ENCODE results near the gene CAMKK2. TPM values are rescaled to one million over a fixed set of nuclear protein-coding genes. Genes with fewer than 3 reads are reported as not detected.
"Not testable (repeated sequence)": the region's sequence is repeated elsewhere in the genome, so short reads cannot be mapped to it uniquely, and the experiment has no call there.

CAMKK2 gene
- total RNA-seq, 2 donors from 2014 or later: 22.2 to 25.3 TPM

- Mint-ChIP-seq H3K27ac (no peak overlapping the region), H3K4me3 (no peak overlapping the region), H3K9me3 (no peaks in the 10 kb centered on the region), H3K4me1 (ENCODE audit: low read depth) (peaks cover 6% of the 10 kb centered on the region), H3K27me3 (ENCODE audit: low read depth) (no peaks in the 10 kb centered on the region), H3K36me3 (ENCODE audit: insufficient read depth in 2 of 2) (peaks cover 3 to 6% of the 10 kb centered on the region in 2 donors)
- no peak for DNase-seq
- ATAC-seq (replicated peaks in 1 of 2): no peak
Observed at GRCh38 chr12:121232163-121232562, 64.3 kb downstream of the CAMKK2 start.

DNA sequence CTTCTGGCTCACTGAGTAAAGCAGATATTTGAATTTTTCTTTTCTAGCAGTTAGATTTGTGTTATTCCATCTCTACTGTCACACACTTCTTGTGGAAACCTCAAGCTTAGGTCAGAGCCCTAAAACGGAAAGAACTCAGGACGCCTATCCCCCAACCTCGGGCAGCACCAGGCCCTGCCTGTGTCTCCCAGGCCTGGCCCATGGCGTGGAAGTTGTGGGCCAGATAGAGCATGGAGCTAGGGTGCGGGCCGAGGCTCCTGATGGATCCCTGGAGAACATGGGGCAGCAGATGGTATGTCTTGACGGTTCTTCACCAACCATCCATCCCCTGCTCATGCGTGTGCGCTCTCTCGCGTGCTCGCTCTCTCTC, 66.0 kb downstream of the CAMKK2 start:
- peaks cover 18% of the 10 kb centered on the region for H3K4me1 Mint-ChIP-seq (ENCODE audit: low read depth)
- peak in 1 of 2 donors; percentile 6 for ATAC-seq (replicated peaks in 1 of 2)
- H3K27ac Mint-ChIP-seq: peak overlapping the region; percentile 68
- DNase-seq: no peak
- H3K27me3 Mint-ChIP-seq (ENCODE audit: low read depth): no peaks in the 10 kb centered on the region
- H3K4me3 Mint-ChIP-seq: no peak overlapping the region
- no peaks in the 10 kb centered on the region for H3K9me3 Mint-ChIP-seq
- peaks cover 3 to 8% of the 10 kb centered on the region in 2 donors for H3K36me3 Mint-ChIP-seq (ENCODE audit: insufficient read depth in 2 of 2)

GRCh38 chr12:121229826-121230537, 66.5 kb downstream of the CAMKK2 start:
- DNase-seq (peak; percentile 70), ATAC-seq (replicated peaks in 1 of 2) (peak; percentile 73 to 74)
- not testable (repeated sequence) for H3K4me3 Mint-ChIP-seq; H3K9me3 Mint-ChIP-seq; H3K36me3 Mint-ChIP-seq (ENCODE audit: insufficient read depth in 2 of 2); H3K27me3 Mint-ChIP-seq (ENCODE audit: low read depth)
- peak overlapping the region; percentile 68 for H3K27ac Mint-ChIP-seq
- peaks cover 20% of the 10 kb centered on the region for H3K4me1 Mint-ChIP-seq (ENCODE audit: low read depth)

- Mint-ChIP-seq H3K36me3 (ENCODE audit: insufficient read depth in 2 of 2) (peaks cover 5 to 6% of the 10 kb centered on the region in 2 donors), H3K9me3 (no peaks in the 10 kb centered on the region), H3K4me1 (ENCODE audit: low read depth) (peaks cover 28% of the 10 kb centered on the region), H3K27ac (no peak overlapping the region), H3K4me3 (no peak overlapping the region), H3K27me3 (ENCODE audit: low read depth) (no peaks in the 10 kb centered on the region)
- ATAC-seq (replicated peaks in 1 of 2): no peak
- no peak for DNase-seq
Observed at GRCh38 chr12:121228919-121229665, 67.4 kb downstream of the CAMKK2 start.

DNA sequence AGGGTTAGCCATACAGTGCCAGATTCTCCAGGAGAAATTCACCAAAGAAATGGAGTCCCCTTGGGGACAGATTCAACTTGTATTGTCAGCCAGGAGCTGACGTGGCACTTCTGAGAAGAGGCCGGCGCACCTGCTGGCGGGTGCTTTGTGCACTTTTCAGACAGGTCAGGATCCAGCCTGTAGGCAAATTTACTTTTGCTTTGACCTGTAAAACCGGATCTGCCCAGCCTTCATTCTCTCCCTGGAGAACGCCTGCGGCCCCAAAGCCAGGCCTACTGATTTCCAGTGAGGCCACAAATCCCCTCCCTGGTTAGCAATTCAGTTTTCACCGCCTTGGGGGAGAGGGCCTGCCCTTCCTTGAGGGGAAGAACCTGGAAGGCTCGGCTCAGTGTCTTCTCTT, 69.2 kb downstream of the CAMKK2 start:
- H3K36me3 Mint-ChIP-seq (ENCODE audit: insufficient read depth in 2 of 2): peaks cover 9 to 11% of the 10 kb centered on the region in 2 donors
- no peaks in the 10 kb centered on the region for H3K9me3 Mint-ChIP-seq
- no peak for ATAC-seq (replicated peaks in 1 of 2)
- H3K27me3 Mint-ChIP-seq (ENCODE audit: low read depth): no peaks in the 10 kb centered on the region
- no peak for DNase-seq
- peak overlapping the region; percentile 57 for H3K27ac Mint-ChIP-seq
- H3K4me1 Mint-ChIP-seq (ENCODE audit: low read depth): peaks cover 44% of the 10 kb centered on the region
- H3K4me3 Mint-ChIP-seq: no peak overlapping the region

DNA sequence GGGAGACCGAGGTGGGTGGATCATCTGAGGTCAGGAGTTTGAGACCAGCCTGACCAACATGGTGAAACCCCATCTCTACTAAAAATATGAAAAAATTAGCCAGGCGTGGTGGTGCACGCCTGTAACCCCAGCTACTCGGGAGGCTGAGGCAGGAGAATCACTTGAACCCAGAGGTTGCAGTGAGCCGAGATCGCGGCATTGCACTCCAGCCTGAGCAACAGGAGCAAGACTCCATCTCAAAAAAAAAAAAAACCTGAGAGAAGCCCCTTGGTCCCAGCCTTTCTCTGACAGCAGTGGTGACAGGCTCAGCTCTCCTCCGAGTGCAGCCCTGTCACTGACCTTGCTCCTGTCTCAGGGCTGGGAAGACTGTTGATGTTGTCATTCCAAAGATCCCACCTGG, 69.6 kb downstream of the CAMKK2 start:
- H3K36me3 Mint-ChIP-seq (ENCODE audit: insufficient read depth in 2 of 2): peaks cover 9 to 14% of the 10 kb centered on the region in 2 donors
- H3K9me3 Mint-ChIP-seq; H3K27me3 Mint-ChIP-seq (ENCODE audit: low read depth); DNase-seq; H3K4me3 Mint-ChIP-seq; ATAC-seq (replicated peaks in 1 of 2): not testable (repeated sequence)
- peaks cover 44% of the 10 kb centered on the region for H3K4me1 Mint-ChIP-seq (ENCODE audit: low read depth)
- peak overlapping the region; percentile 57 for H3K27ac Mint-ChIP-seq

DNA sequence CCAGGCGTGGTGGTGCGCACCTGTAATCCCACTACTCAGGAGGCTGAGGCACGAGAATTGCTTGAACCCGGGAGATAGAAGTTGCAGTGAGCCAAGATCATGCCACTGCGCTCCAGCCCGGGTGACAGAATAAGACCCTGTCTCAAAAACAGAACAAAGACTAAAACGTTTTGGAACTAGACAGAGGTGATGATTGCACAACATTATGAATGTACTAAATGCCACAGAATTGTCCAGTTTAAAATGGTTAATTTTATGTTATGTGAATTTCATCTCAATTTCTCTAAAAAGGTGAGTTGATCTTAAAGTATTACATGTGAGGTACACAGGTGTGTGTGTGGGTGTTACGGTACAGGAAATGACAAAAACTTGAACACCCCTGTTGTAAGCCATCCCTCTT, 70.1 kb downstream of the CAMKK2 start:
- Mint-ChIP-seq H3K27me3 (ENCODE audit: low read depth) (no peaks in the 10 kb centered on the region), H3K9me3 (no peaks in the 10 kb centered on the region), H3K4me1 (ENCODE audit: low read depth) (peaks cover 44% of the 10 kb centered on the region), H3K4me3 (no peak overlapping the region), H3K27ac (peak overlapping the region; percentile 70), H3K36me3 (ENCODE audit: insufficient read depth in 2 of 2) (peaks cover 9 to 14% of the 10 kb centered on the region in 2 donors)
- DNase-seq: no peak
- ATAC-seq (replicated peaks in 1 of 2): no peak

DNA sequence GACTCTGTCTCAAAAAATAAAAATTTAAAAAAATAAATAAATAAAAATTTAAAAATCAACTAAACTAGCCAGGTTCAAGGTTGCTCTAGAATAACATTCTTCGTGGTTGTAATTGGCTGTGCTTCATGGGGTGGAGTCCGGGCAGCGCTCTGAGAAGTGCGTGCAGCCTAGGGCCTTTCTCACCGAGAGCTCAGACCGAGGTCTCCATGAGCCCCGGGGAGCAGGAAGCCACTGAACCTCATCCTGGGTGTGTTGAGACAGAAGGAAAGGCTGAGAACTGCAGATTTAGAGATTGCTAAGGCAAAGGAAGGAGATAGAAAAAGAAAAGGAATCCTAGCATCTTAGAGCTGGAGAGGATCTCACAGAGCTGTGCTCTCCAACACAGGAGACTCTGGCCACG, 71.9 kb downstream of the CAMKK2 start:
- ATAC-seq (replicated peaks in 1 of 2): peak; percentile 41 to 65

DNA sequence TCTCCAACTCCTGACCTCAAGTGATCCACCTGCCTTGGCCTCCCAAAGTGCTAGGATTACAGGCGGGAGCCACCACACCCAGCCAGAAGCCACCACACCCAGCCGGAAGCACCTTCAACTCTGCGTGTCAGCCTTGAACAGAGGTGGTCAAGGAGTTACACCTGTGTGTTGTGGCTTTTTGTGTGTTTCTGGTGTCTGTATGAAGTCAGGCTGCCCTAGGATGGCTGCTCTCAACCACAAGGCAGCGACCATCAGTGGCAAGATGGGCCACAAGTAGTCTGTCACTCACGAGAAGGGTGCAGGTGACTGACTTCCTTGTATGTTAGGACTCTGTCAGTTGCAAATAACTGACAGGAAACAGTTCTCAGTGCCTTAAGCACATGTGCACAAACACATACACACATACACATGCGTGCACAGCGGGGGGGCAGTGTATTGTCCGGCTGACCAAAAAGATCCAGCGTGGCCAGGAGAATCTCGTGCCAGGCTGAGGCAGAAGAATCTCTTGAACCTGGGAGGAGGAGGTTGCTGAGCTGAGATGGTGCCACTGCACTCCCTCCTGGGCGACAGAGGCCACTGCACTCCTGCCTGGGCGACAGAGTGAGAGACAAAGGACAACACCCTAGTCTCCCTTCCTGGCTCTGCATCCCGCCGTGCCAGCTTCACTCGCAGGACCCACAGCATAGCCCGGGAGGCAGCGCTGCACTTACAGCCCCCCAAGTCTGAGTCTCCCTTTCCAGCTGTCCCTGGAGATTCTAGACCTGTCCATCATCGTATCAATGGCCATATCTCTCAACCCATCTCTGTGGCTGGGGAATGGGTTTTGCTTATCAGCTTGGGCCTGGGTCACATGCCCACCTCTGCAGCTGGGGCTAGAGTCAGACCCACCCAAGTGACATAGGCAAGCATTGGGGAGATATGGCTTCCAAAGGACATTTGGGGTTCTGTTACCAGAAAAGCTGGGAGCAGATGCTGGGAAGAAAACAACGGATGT, 72.9 kb downstream of the CAMKK2 start:
- peak; percentile 67 to 73 for ATAC-seq (replicated peaks in 1 of 2)
- H3K36me3 Mint-ChIP-seq (ENCODE audit: insufficient read depth in 2 of 2): peaks cover 9 to 16% of the 10 kb centered on the region in 2 donors
- DNase-seq: peak; percentile 31 to 44
- H3K9me3 Mint-ChIP-seq: no peaks in the 10 kb centered on the region
- H3K27me3 Mint-ChIP-seq (ENCODE audit: low read depth): no peaks in the 10 kb centered on the region
- peaks cover 44% of the 10 kb centered on the region for H3K4me1 Mint-ChIP-seq (ENCODE audit: low read depth)
- H3K4me3 Mint-ChIP-seq: peak overlapping the region in 1 of 2 donors; percentile 46
- H3K27ac Mint-ChIP-seq: peak overlapping the region; percentile 55

More for the DNA sequence above, 71.9 kb downstream of the CAMKK2 start:
- DNase-seq: peak; percentile 23 to 48
- Mint-ChIP-seq H3K4me1 (ENCODE audit: low read depth) (peaks cover 44% of the 10 kb centered on the region), H3K27me3 (ENCODE audit: low read depth) (no peaks in the 10 kb centered on the region), H3K36me3 (ENCODE audit: insufficient read depth in 2 of 2) (peaks cover 9 to 15% of the 10 kb centered on the region in 2 donors), H3K4me3 (peak overlapping the region; percentile 63 to 70), H3K27ac (peak overlapping the region; percentile 66), H3K9me3 (no peaks in the 10 kb centered on the region)

DNA sequence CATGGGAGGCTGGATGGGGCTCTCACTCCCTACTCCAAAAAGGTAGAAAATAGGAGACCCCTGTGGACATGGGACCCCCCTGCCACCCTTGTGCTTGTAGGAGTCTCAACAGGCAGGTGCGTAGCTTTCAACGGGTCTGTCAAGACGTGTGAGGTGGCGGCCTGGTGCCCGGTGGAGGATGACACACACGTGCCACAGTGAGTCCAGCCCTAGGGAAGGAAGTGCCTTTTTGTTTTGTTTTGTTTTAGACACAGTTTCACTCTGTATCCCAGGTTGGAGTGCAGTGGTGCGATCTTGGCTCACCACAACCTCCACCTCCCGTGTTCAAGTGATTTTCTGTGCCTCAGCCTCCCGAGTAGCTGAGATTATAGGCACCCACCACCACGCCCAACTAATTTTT, 73.7 kb downstream of the CAMKK2 start:
- peaks cover 7 to 16% of the 10 kb centered on the region in 2 donors for H3K36me3 Mint-ChIP-seq (ENCODE audit: insufficient read depth in 2 of 2)
- no peaks in the 10 kb centered on the region for H3K27me3 Mint-ChIP-seq (ENCODE audit: low read depth)
- ATAC-seq (replicated peaks in 1 of 2) (no peak), DNase-seq (peak in 1 of 2 donors; percentile 25)
- H3K4me1 Mint-ChIP-seq (ENCODE audit: low read depth): peaks cover 44% of the 10 kb centered on the region
- H3K4me3 Mint-ChIP-seq: no peak overlapping the region
- peak overlapping the region; percentile 68 for H3K27ac Mint-ChIP-seq
- H3K9me3 Mint-ChIP-seq: no peaks in the 10 kb centered on the region

- Mint-ChIP-seq H3K27me3 (ENCODE audit: low read depth) (no peaks in the 10 kb centered on the region), H3K4me3 (no peak overlapping the region), H3K27ac (peak overlapping the region; percentile 52), H3K9me3 (no peaks in the 10 kb centered on the region), H3K36me3 (ENCODE audit: insufficient read depth in 2 of 2) (peaks cover 4 to 13% of the 10 kb centered on the region in 2 donors), H3K4me1 (ENCODE audit: low read depth) (peaks cover 27% of the 10 kb centered on the region)
- DNase-seq: no peak
- no peak for ATAC-seq (replicated peaks in 1 of 2)
Observed at GRCh38 chr12:121219353-121219986, 77.0 kb downstream of the CAMKK2 start.

DNA sequence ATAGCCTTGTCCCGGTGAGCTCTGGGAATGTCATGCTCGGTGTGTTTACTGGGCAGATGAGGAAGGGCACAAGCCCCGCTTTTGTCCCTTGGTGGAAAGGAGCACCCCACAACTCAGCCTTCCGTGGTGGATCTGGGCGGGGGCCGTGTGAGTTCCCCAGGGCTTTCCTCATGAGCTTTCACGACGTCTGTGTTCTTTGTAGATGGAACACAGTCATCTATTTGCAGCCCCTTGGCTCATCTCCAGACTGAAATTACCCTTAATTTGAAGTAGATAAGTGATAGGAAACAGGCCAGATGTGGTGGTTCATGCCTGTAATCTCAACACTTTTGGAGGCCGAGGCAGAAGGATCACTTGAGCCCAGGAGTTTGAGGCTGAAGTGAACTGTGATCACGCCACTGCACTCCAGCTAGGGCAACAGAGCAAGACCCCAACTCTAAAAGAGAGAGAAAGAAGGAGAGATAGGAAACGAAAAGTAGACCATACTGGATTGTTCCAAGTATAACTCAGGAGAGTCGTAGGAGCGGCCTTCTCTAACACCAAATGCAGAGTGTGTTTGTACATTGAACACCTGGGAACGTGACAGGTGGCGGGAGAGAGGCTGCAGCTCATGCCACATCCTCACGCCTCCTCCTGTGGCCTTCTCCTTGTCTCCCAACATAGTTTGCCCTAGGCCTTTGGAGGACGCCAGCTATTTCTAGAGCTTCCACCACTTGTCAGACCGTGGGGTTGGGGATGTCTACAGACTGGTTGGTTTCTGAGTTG, 77.7 kb downstream of the CAMKK2 start:
- Mint-ChIP-seq H3K36me3 (ENCODE audit: insufficient read depth in 2 of 2) (peaks cover 4 to 13% of the 10 kb centered on the region in 2 donors), H3K4me1 (ENCODE audit: low read depth) (peaks cover 27% of the 10 kb centered on the region), H3K27me3 (ENCODE audit: low read depth) (no peaks in the 10 kb centered on the region), H3K9me3 (no peaks in the 10 kb centered on the region), H3K4me3 (no peak overlapping the region), H3K27ac (no peak overlapping the region)
- DNase-seq (no peak), ATAC-seq (replicated peaks in 1 of 2) (no peak)
